NCI-H460 (cell line): ENCODE measurements around the gene GPBP1. TPM values are rescaled to one million over a fixed set of nuclear protein-coding genes. Genes with fewer than 3 reads are reported as not detected.

Source experiments
- small RNA-seq, 2 experiments: library from RNA; depleted of rRNA; stranded (forward); fragments of <200 nt; gene quantifications; one replicate each; pipeline ENCODE3, GENCODE V24; 2014
- total RNA-seq: library from RNA; depleted of rRNA; stranded (reverse); fragments of >200 nt; shearing (Covaris generic); gene quantifications from 2 replicates; pipeline ENCODE4 v1.2.3, GENCODE V29; 2014; rRNA removed

Gene GPBP1
- total RNA-seq, 1 experiment from 2014 or later = 82.1 TPM

Small RNA genes lying within 50 kb of the gene (small RNA-seq; reads per million reads assigned to genes)
- gene RF00019 = 0 reads per million in 2 experiments

Other genes starting within 250 kb of the GPBP1 start
- 28.7 and 32.0 TPM in 2 replicates for gene MIER3, start 221.9 kb upstream of the GPBP1 start, total RNA-seq